Activated naive CD8-positive, alpha-beta T cell (primary cell): Measurements from ENCODE around the gene RHBG.

ENCODE experiments used
- H3K27ac Mint-ChIP-seq: one replicate; pipeline ENCODE4 v1.8.0; 2021; ENCODE audit warnings: mixed read lengths
- H3K27me3 Mint-ChIP-seq: one replicate; pipeline ENCODE4 v1.8.0; 2021; ENCODE audit warnings: mixed read lengths
- H3K36me3 Mint-ChIP-seq: one replicate; pipeline ENCODE4 v1.8.0; 2021; ENCODE audit warnings: mixed read lengths
- H3K4me1 Mint-ChIP-seq: one replicate; pipeline ENCODE4 v1.8.0; 2021; ENCODE audit warnings: low read depth, mixed read lengths
- H3K4me3 Mint-ChIP-seq: one replicate; pipeline ENCODE4 v1.8.0; 2021; ENCODE audit warnings: mild to moderate bottlenecking, mixed read lengths
- H3K9me3 Mint-ChIP-seq: one replicate; pipeline ENCODE4 v1.8.0; 2021; ENCODE audit warnings: low read depth, mixed read lengths

RHBG gene

DNA sequence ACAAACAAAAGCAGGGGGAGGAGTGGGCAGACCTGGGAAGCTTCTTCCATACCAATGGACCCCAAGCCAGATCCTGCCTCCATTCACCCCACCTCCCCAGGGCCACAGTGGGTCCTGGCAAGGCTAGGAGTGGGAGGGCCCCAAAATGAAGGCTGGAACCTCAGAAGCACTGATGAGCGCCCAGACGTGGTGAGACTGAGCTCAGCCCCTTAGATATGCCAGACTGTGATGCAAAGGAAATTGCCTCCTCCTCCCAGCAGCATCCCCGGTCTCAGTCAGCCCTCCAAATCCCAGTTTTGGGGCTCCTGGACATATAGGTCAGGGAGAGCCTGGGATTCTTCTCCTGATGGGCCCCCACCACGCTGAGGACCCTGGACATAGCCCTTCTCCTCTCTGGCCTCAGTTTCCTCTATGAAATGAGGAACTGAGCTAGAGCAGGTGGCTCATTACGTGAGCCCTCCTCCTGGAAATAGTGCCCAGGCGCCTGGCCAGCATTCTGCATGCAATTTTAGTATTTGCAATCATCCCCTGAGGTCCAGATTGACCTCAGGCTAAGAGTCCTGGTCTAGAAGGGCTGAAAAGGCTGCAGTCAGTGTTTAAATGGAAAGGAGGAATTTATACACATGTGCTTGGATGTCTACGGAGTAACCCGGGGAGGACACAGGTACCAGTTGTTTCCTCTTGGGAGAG lies 33.5 kb downstream of the RHBG start:
- Mint-ChIP-seq H3K27ac (no peak overlapping the region), H3K4me1 (no peaks in the 10 kb centered on the region), H3K27me3 (peaks cover 4% of the 10 kb centered on the region), H3K36me3 (no peaks in the 10 kb centered on the region), H3K4me3 (no peak overlapping the region), H3K9me3 (no peaks in the 10 kb centered on the region)

DNA sequence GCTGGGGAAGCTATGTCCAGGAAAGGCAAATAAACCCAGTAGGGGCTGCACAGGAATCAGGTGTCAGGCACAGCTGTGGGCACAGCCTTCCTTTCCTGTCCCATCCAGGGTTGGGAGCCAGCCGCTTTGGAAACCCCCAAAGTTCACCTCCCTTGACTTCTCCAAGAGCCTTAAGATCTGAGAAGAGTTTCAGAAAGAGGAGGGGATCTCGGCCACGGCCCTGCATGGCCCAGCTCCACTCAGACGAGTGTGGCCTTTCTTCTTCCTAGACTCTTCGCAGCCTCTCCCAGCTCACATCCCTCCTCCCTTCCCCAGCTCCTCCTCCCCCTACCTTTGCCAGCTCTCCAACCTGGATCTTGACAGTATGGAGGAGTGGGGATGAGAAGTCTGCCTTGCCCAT lies 36.7 kb downstream of the RHBG start:
- no peak overlapping the region for H3K4me3 Mint-ChIP-seq
- H3K27me3 Mint-ChIP-seq: peaks cover 13% of the 10 kb centered on the region

GRCh38 chr1:156406251-156406650 lies 37.2 kb downstream of the RHBG start:
- H3K27ac Mint-ChIP-seq: no peak overlapping the region
- no peaks in the 10 kb centered on the region for H3K4me1 Mint-ChIP-seq
- no peaks in the 10 kb centered on the region for H3K36me3 Mint-ChIP-seq
- H3K27me3 Mint-ChIP-seq: peaks cover 16% of the 10 kb centered on the region
- no peak overlapping the region for H3K4me3 Mint-ChIP-seq
- no peaks in the 10 kb centered on the region for H3K9me3 Mint-ChIP-seq

More for the DNA sequence above, 36.7 kb downstream of the RHBG start:
- Mint-ChIP-seq H3K9me3 (no peaks in the 10 kb centered on the region), H3K36me3 (no peaks in the 10 kb centered on the region), H3K27ac (no peak overlapping the region), H3K4me1 (no peaks in the 10 kb centered on the region)

- Mint-ChIP-seq H3K27ac (no peak overlapping the region), H3K4me3 (no peak overlapping the region), H3K36me3 (no peaks in the 10 kb centered on the region), H3K9me3 (no peaks in the 10 kb centered on the region), H3K27me3 (peaks cover 16% of the 10 kb centered on the region), H3K4me1 (no peaks in the 10 kb centered on the region)
Observed at GRCh38 chr1:156407344-156407743, 38.3 kb downstream of the RHBG start.

DNA sequence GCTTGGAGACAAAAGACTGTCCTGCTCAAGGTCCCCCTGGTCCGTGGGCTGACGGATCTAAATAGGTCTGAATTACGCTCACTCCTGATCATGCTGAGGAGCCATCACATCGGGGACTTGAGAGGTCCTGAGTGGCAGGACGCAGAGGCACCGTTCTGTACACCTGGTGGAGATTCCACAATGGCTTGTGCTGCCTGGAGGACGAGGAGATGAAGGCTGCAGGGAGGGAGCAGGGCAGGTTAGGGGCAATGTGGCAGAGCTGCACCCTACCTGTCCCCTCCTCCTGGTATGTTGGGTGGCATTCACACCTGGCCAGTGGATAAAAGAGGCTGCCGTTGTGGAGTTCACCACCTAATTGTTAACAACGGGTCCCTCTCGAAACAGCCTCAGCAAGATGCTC lies 38.7 kb downstream of the RHBG start:
- Mint-ChIP-seq H3K27ac (no peak overlapping the region), H3K4me3 (no peak overlapping the region), H3K36me3 (no peaks in the 10 kb centered on the region), H3K27me3 (peaks cover 18% of the 10 kb centered on the region), H3K4me1 (no peaks in the 10 kb centered on the region), H3K9me3 (no peaks in the 10 kb centered on the region)

GRCh38 chr1:156409439-156409838 lies 40.4 kb downstream of the RHBG start:
- peaks cover 23% of the 10 kb centered on the region for H3K27me3 Mint-ChIP-seq
- H3K9me3 Mint-ChIP-seq: no peaks in the 10 kb centered on the region
- H3K4me3 Mint-ChIP-seq: no peak overlapping the region
- H3K27ac Mint-ChIP-seq: no peak overlapping the region
- no peaks in the 10 kb centered on the region for H3K36me3 Mint-ChIP-seq
- H3K4me1 Mint-ChIP-seq: no peaks in the 10 kb centered on the region

GRCh38 chr1:156410238-156410637 lies 41.2 kb downstream of the RHBG start:
- Mint-ChIP-seq H3K27me3 (peaks cover 28% of the 10 kb centered on the region), H3K4me3 (no peak overlapping the region), H3K27ac (no peak overlapping the region), H3K4me1 (no peaks in the 10 kb centered on the region), H3K9me3 (no peaks in the 10 kb centered on the region), H3K36me3 (no peaks in the 10 kb centered on the region)

DNA sequence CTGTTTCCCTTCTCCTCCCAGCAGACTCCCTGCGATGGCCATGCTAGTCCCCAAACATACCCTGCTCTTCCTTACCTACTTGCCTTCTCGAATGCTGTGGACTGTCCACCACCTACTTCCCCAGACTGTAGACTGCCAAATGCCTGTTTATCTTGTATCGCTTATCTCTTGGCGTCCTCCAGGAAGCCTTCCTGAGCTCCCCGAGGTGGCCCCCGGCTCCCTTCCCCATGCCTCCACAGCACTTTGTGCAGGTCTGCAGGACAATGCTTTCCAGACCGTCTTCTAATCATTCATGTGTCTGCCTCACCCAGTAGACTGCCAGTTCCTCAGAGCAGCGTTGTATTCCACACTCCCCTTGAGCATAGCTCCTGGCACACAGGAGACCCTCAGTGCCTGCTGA lies 41.7 kb downstream of the RHBG start:
- no peak overlapping the region for H3K4me3 Mint-ChIP-seq
- H3K36me3 Mint-ChIP-seq: no peaks in the 10 kb centered on the region
- peaks cover 27% of the 10 kb centered on the region for H3K27me3 Mint-ChIP-seq
- H3K9me3 Mint-ChIP-seq: no peaks in the 10 kb centered on the region
- no peaks in the 10 kb centered on the region for H3K4me1 Mint-ChIP-seq
- H3K27ac Mint-ChIP-seq: no peak overlapping the region

DNA sequence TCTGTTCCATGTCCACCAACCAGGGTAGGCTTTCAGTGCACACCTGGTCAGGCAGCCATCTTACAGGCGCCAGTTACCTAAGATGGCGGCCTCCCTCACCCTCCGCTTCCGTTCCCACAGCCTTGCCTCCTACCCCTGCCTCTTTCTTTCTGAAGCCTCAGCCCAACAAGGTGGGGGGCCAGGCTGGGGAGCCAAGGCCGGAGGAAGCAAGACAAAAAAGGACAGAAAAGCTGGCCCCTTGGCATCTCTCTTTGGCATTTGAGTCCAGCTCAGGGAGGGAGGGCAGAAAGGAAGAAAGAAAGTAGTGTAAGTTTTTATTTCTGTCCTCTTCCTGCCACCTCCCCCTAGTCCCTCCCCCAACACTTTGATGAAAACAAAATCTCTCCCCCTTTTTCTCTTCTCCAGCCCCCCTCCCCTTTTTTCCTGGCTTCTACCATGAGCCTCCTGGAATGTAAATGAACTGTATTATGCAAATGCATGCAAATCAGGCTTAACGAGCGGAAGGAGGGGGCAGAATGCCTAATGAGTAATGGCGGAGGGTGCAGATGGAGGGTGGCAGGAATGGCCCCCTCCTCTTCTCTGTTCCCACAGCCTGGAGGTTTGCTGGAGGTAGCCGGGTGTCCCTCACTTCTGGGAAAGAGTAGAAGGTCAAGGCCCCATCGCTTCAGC lies 43.8 kb downstream of the RHBG start:
- Mint-ChIP-seq H3K4me1 (no peaks in the 10 kb centered on the region), H3K36me3 (no peaks in the 10 kb centered on the region), H3K27ac (no peak overlapping the region), H3K27me3 (peaks cover 21% of the 10 kb centered on the region), H3K4me3 (no peak overlapping the region), H3K9me3 (no peaks in the 10 kb centered on the region)

- H3K4me3 Mint-ChIP-seq: no peak overlapping the region
- no peaks in the 10 kb centered on the region for H3K36me3 Mint-ChIP-seq
- H3K27me3 Mint-ChIP-seq: peaks cover 21% of the 10 kb centered on the region
- no peak overlapping the region for H3K27ac Mint-ChIP-seq
- no peaks in the 10 kb centered on the region for H3K4me1 Mint-ChIP-seq
- H3K9me3 Mint-ChIP-seq: no peaks in the 10 kb centered on the region
Observed at GRCh38 chr1:156413391-156414246, 44.6 kb downstream of the RHBG start.

- no peak overlapping the region for H3K4me3 Mint-ChIP-seq
- no peaks in the 10 kb centered on the region for H3K9me3 Mint-ChIP-seq
- H3K27me3 Mint-ChIP-seq: peaks cover 18% of the 10 kb centered on the region
- peaks cover 3% of the 10 kb centered on the region for H3K4me1 Mint-ChIP-seq
- H3K36me3 Mint-ChIP-seq: no peaks in the 10 kb centered on the region
- no peak overlapping the region for H3K27ac Mint-ChIP-seq
Observed at GRCh38 chr1:156414461-156415064, 45.6 kb downstream of the RHBG start.

DNA sequence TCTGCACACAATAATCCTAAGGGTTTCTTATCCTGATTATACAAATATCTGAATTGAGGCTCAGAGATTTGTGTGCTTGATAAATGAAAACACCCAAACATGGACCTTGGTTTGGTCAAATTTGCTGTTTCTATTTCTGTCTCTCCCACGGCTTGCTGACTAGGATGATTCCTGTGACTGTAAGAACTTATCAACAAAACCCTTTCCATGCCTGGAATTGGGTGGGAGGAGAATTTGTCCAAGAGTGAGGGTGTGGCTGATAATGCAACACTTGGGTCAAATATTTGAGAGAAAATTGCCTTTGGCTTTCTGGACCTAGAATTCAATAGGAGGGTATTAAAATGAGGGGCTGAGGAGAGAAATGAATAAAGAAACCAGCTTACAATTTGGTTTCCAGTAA lies 48.0 kb downstream of the RHBG start:
- Mint-ChIP-seq H3K4me1 (peaks cover 16% of the 10 kb centered on the region), H3K4me3 (no peak overlapping the region), H3K9me3 (no peaks in the 10 kb centered on the region), H3K27me3 (peaks cover 17% of the 10 kb centered on the region), H3K36me3 (no peaks in the 10 kb centered on the region), H3K27ac (no peak overlapping the region)

- no peak overlapping the region for H3K4me3 Mint-ChIP-seq
- H3K27ac Mint-ChIP-seq: no peak overlapping the region
- H3K27me3 Mint-ChIP-seq: peaks cover 18% of the 10 kb centered on the region
- H3K9me3 Mint-ChIP-seq: no peaks in the 10 kb centered on the region
- H3K36me3 Mint-ChIP-seq: no peaks in the 10 kb centered on the region
- peaks cover 17% of the 10 kb centered on the region for H3K4me1 Mint-ChIP-seq
Observed at GRCh38 chr1:156417401-156418020, 48.5 kb downstream of the RHBG start.

DNA sequence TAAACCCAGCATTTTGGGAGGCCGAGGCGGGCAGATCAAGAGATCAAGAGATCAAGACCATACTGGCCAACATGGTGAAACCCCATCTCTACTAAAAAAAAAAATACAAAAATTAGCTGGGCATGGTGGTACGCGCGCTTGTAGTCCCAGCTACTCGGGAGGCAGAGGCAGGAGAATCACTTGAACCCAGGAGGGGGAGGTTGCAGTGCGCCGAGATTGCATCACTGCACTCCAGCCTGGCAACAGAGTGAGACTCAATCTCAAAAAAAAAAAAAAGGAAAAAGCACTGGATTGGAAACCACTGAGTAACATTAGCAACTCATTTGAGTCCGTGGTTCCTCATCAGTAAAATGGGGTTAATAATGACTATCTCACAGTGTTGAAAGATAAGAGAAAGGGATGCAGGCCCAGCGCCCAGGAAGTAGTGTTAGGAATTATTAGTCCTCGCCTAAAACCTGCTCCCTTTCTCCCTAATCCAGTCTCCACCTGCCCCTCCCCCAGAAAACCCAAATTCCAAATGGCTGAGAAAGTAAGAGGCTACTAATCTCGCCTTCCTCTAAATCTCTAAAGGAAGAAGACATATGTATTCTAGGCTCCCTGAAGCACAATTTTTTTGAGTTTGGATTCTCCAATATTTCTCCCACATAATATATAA lies 49.5 kb downstream of the RHBG start:
- Mint-ChIP-seq H3K36me3 (no peaks in the 10 kb centered on the region), H3K4me1 (peaks cover 17% of the 10 kb centered on the region), H3K27me3 (peaks cover 25% of the 10 kb centered on the region), H3K27ac (no peak overlapping the region), H3K9me3 (no peaks in the 10 kb centered on the region), H3K4me3 (no peak overlapping the region)
